ENCODE results near the gene COPA.

COPA gene

DNA sequence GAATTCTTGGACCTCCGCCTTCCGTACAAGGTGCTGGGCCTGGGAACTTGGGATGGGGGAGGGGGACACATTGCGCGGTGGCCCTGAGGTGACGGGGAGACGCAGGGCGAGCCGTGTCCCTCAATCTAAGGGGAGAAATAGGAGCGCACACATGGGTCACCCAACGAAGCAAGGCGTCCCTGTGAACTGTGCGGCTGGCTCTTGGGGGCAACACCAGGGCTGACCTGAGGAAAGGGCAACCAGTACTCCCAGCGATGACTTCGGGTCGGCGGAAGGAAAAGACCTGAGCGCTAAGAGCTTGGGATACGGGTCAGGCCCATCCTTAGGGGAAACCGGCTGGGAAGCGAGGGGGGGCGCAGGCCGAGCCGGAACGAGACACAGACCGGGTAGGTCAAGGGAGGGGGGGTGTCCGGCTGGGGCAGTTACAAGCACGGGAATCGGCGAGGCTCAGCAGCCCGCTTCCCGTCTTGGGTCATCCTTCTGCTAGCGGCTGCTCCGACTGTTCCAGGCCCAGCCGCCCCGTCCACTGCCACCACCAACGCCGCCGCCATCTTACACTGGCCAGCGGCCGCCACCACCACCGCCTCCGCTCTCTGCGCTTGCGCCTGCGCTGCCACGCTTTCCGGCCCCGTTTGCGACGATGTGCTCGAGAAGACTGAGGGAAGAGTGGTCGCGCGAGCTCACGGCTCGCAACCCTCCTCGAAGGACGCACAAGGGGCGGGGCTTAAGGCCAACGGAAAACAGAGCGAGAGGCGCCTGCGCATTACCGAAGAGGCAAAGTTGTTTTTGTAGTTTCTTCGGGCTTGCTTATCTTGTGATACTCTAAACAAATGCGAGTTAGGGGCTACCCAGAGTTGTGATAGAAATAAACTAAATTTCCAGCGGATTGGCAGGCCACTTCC lies 80.9 kb downstream of the COPA start, which contains the start of gene DCAF8:
TSS of gene DCAF8 (minus strand) at position 657 of the 902 bp plus-strand sequence. CDS start 18,541 bp downstream, outside the sequence.
- DNase-seq: peak; percentile 97

- DNase-seq: peak; percentile 72
Measured at GRCh38 chr1:160261556-160261892, 81.5 kb downstream of the COPA start.

DNA sequence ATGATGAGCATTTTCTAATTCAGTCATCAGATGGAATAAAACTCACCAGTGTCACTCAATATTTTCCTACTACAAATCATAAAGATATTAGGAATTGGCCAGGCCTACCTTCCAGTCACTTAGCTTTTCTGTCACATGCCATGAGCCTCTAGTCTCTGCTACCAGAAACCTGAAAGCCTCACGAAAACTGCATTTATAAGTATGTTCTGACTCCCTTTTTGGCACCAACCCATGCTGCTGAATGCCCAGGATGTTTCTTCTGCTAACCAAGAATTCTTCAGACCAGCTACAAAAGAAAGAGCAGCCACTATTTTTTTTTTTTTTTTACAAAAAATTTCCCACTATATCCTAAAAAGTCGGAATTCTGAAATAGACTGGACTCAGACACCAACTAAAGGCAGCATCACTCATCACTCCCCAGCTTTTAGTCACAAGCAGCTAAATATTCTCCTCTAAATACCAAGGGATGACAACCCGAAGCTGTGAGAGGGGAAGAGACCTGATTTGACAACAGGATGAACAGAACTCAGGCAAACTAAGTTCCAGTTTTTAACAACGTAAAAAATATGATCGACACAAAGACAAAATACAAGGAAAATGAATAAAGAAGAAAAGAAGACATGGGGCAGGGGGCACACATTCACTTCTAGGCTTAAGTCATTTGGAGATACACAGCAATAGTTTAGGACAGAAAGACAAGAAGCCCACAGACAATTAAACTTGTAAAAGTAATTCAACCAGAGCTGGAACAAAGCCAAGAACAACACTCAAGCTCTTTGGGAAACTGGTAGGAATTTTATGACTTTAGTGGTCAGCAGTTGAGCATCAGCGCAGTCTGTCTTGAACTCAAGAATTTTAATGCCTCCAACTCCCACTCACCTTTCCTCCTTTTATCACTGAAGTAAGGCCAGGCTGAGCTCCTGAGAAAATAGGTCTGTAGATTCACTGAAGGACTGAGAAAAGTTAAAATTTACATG lies 82.4 kb downstream of the COPA start:
- no peak for DNase-seq

DNA sequence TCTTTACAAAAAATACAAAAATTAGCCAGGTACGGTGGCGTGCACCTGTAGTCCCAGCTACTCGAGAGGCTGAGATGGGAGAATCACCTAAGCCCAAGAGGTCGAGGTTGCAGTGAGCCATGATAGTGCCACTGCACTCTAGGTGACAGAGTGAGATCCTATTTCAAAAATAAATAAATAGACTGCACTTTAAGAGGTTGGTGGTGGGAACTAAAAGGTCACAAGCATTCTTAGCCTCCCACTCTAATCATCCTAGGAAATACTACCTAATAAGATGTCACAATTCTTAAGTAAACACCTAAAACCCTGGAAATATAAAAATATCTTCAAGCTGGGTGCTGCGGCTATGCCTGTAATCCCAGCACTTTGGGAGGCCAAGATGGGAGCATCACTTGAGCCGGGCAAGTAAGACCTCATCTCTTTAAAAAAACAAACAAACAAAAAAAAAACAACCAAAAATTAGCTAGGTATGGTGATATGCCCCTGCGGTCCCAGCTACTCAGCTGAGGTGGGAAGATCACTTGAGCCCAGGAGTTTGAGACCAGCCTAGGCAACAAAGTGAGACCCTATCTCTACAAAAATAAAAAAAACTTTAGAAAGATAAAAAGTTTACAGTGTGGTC lies 84.8 kb downstream of the COPA start:
- no peak for DNase-seq

GRCh38 chr1:160257411-160258015 lies 85.5 kb downstream of the COPA start:
- DNase-seq: no peak

DNA sequence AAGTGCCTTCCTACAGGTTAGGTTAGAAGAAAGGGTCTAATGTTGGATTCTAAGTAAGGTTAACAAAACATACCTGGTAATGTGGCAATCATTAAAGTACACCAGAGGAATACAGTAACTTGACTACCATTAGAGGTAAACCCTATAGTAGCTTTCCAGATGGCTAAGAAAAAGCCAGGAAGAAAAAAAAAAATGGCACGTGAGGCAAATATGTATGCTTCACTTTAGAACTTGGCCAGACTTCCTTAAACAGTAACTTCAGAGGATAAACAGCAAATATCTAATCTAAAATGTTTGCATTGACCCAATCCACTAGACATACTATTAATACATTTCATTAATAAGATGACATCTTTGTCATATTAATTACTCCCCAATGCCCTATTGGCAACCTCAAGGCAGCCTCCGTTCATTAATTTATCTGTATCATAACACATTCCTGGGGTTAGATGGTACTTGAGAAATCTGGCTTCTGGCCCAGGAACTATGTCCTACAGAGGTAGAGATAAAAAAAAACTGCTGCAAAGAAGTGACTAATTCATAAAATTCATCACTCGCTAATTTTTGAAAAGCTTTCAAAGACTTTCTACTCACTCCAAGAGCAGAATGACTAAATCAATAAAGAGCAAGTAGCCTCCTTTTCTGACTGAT lies 86.5 kb downstream of the COPA start:
- DNase-seq: no peak

- no peak for DNase-seq
Measured at GRCh38 chr1:160255781-160256300, 87.2 kb downstream of the COPA start.

- peak; percentile 55 for DNase-seq
Measured at GRCh38 chr1:160251687-160252526, 91.1 kb downstream of the COPA start.

GRCh38 chr1:160251011-160251410 lies 92.0 kb downstream of the COPA start:
- DNase-seq: no peak

DNA sequence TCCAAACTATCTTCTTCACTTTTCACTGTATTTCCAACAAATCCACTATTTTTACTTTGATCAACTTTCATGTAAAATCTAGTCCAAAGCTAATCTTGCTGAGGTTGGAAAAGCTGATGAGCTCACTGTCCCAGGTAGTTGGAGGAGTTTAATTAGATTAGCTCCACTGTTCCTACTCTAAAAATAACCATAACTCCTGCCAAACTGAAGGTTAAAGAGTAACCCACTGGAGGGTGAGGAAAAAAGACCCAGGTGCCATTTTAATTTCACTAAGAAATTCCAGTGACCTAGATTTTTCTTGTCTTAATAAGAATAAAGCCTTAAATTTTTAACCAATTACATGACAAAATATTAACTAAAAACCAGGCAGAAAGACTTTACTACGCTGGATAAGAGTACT lies 96.0 kb downstream of the COPA start:
- no peak for DNase-seq

DNA sequence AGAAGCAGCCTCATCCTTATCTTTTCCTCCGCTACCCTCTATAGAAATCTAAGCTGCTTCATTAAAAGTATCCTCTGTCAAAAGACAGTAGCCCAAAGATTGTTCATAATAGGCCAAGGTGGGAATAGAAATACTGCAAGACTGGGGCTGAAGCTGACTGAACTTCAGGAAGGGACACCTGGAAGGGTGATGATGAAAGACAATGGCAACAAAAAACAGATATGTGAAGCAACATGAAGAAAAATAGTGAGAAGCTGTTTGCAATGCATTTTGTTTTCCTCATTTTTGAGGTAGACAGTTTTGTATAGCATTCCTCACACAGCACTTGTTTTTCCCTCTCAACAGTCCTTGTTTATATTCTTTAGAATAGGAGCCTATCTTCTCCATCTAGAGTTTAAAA lies 97.6 kb downstream of the COPA start:
- DNase-seq: no peak

GRCh38 chr1:160244209-160244608 lies 98.8 kb downstream of the COPA start:
- no peak for DNase-seq

DNA sequence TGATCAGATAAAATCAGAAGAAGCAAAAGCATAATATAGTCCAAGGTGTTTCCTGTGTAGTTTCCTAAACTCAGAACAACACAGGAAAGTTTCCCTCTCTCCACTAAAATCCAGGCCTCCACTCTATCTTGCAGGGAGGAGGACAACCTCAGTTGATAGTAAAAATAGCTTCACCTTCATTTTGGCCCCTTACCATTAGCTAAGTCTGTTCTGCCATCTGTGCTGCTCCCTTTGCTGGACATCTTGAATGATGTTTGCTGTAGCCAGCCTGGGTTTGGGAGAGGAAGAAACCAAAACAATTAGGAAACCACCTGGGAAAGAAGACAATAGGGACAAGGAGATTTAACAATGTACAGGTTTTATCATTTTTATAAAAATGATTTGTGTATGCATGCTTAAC lies 99.3 kb downstream of the COPA start:
- DNase-seq: no peak

- DNase-seq: no peak
Measured at GRCh38 chr1:160239582-160240299, 103.3 kb downstream of the COPA start.
